HepG2 (cell line): ENCODE results near the gene PHYH. TPM values are rescaled to one million over a fixed set of nuclear protein-coding genes. Genes with fewer than 3 reads are reported as not detected.

Experiments
- EEA1 ChIP-seq: sonication (generic); formaldehyde crosslinking; IDR thresholded peaks from 2 replicates; pipeline ENCODE4 v1.5.1; 2020; ENCODE audit warnings: mild to moderate bottlenecking, missing genetic modification reagents, borderline replicate concordance
- JDP2 ChIP-seq: sonication (generic); formaldehyde crosslinking; IDR thresholded peaks from 2 replicates; pipeline ENCODE4 v1.8.1; 2022; ENCODE audit warnings: missing genetic modification reagents, borderline replicate concordance
- MAFF ChIP-seq: IDR thresholded peaks from 2 replicates; pipeline ENCODE4 v1.6.1; 2011; ENCODE audit warnings: low read depth, low read length, improper control_type of control experiment
- MAZ ChIP-seq, 2 experiments: sonication (generic) in 1 of 2; formaldehyde crosslinking in 1 of 2; IDR thresholded peaks; 2 replicates each; pipeline versions ENCODE4 v1.5.0 to v1.6.1; 2012 to 2020; ENCODE audit warnings: low read depth in 2 of 2, mild to moderate bottlenecking in 2 of 2, borderline replicate concordance in 1 of 2, improper control_type of control experiment in 1 of 2, low read length in 1 of 2, missing genetic modification reagents in 1 of 2, moderate library complexity in 1 of 2
- RBM22 ChIP-seq: fragments of 200-400 bp; formaldehyde crosslinking; optimal IDR thresholded peaks from 2 replicates; pipeline ENCODE3; 2017; ENCODE audit warnings: mild to moderate bottlenecking, low read length, moderate library complexity
- SIN3B ChIP-seq: fragments of 150-350 bp; IDR thresholded peaks from 2 replicates; pipeline ENCODE4 v1.6.1; 2014; ENCODE audit warnings: low read length
- TBX2 ChIP-seq: sonication (generic); formaldehyde crosslinking; IDR thresholded peaks from 2 replicates; pipeline ENCODE4 v1.5.0; 2020; ENCODE audit warnings: missing genetic modification reagents, mild to moderate bottlenecking, borderline replicate concordance
- ZFY ChIP-seq: sonication (generic); formaldehyde crosslinking; IDR thresholded peaks from 2 replicates; pipeline ENCODE4 v1.4.0; 2020; ENCODE audit warnings: missing genetic modification reagents
- ZNF180 ChIP-seq: sonication (generic); formaldehyde crosslinking; IDR thresholded peaks from 2 replicates; pipeline ENCODE4 v1.4.0; 2020; ENCODE audit warnings: low read depth, missing genetic modification reagents, borderline replicate concordance
- ZNF24 ChIP-seq: fragments of 450-650 bp; IDR thresholded peaks from 2 replicates; pipeline ENCODE4 v1.6.1; 2017; ENCODE audit warnings: antibody characterized with exemption, mild to moderate bottlenecking
- ZNF501 ChIP-seq: sonication (generic); formaldehyde crosslinking; IDR thresholded peaks from 2 replicates; pipeline ENCODE4 v1.5.1; 2020; ENCODE audit warnings: mild to moderate bottlenecking, moderate library complexity, missing genetic modification reagents
- ZNF616 ChIP-seq: sonication (generic); formaldehyde crosslinking; IDR thresholded peaks from 2 replicates; pipeline ENCODE4 v1.5.0; 2020; ENCODE audit warnings: low read depth, mild to moderate bottlenecking, missing genetic modification reagents
- ZNF737 ChIP-seq: sonication (generic); formaldehyde crosslinking; IDR thresholded peaks from 2 replicates; pipeline ENCODE4 v1.5.0; 2020; ENCODE audit warnings: missing genetic modification reagents, mild to moderate bottlenecking, borderline replicate concordance
- polyA plus RNA-seq, 8 experiments: library from polyadenylated mRNA; depleted of rRNA in 3 of 8; stranded (reverse) in 7 of 8; unstranded in 1 of 8; fragments of >200 nt; fragmentation: Illumina TruSeq in 4 of 8; extraction: Trizol in 4 of 8; gene quantifications; 2 replicates each; pipeline versions ENCODE4 v1.2.1 to v1.2.3, GENCODE V29; 2011 to 2016; ENCODE audit warnings: low read depth in 4 of 8, missing spikeins in 1 of 8, mixed read lengths in 1 of 8; ENCODE audit not compliant: insufficient read depth in 1 of 8
- total RNA-seq, 5 experiments: library from RNA; depleted of rRNA; stranded (reverse); fragments of >200 nt; fragmentation: Illumina TruSeq; extraction: Trizol; gene quantifications; 2 replicates each; pipeline ENCODE4 v1.2.3, GENCODE V29; 2016; ENCODE audit warnings: low read depth in 1 of 5
- TF ChIP-seq, protein P1 (sequence below): sonication (generic); formaldehyde crosslinking; IDR thresholded peaks from one replicate; pipeline ENCODE4 v1.5.1; 2020; ENCODE audit warnings: mild to moderate bottlenecking, missing genetic modification reagents; ENCODE audit errors: not compliant biosample characterization
- TF ChIP-seq, protein P2 (sequence below): sonication (generic); formaldehyde crosslinking; IDR thresholded peaks from 2 replicates; pipeline ENCODE4 v1.9.0; 2022; ENCODE audit warnings: missing genetic modification reagents, mild to moderate bottlenecking, borderline replicate concordance
- TF ChIP-seq, protein P3 (sequence below): sonication (generic); formaldehyde crosslinking; conservative IDR thresholded peaks from 2 replicates; pipeline ENCODE4 v1.8.1; 2023; ENCODE audit warnings: missing genetic modification reagents
- TF ChIP-seq, protein P4 (sequence below): sonication (generic); formaldehyde crosslinking; IDR thresholded peaks from 2 replicates; pipeline ENCODE4 v1.8.1; 2023; ENCODE audit warnings: mild to moderate bottlenecking, inconsistent platforms, moderate library complexity, missing genetic modification reagents, borderline replicate concordance

The PHYH gene
- total and polyA plus RNA-seq, 2 of the 13 experiments (the other 11 are each of a cell fraction or from before 2014, with no cell fraction given) = 27.2 to 34.5 TPM

DNA sequence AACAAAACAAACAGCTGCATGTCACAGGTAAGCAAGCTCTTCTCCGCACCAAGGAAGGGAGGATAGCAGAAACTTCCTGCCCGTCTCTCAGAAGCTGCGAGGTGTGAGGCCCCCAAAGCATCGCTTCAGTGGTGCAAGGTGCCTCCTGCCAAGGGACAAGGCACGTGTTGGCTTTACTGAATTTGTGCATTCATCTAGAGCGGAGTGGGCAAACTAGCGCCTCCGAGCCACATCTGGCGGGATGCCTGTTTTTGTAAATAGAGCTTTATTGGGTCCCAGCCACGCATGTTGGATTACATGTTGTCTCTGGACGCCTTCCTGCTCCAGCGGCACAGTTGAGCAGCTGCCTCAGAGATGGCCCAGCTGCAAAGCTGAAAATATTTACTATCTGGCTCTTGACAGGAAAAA is 27.7 kb downstream of the PHYH start (continued):
- TF ChIP-seq, protein P1, sequence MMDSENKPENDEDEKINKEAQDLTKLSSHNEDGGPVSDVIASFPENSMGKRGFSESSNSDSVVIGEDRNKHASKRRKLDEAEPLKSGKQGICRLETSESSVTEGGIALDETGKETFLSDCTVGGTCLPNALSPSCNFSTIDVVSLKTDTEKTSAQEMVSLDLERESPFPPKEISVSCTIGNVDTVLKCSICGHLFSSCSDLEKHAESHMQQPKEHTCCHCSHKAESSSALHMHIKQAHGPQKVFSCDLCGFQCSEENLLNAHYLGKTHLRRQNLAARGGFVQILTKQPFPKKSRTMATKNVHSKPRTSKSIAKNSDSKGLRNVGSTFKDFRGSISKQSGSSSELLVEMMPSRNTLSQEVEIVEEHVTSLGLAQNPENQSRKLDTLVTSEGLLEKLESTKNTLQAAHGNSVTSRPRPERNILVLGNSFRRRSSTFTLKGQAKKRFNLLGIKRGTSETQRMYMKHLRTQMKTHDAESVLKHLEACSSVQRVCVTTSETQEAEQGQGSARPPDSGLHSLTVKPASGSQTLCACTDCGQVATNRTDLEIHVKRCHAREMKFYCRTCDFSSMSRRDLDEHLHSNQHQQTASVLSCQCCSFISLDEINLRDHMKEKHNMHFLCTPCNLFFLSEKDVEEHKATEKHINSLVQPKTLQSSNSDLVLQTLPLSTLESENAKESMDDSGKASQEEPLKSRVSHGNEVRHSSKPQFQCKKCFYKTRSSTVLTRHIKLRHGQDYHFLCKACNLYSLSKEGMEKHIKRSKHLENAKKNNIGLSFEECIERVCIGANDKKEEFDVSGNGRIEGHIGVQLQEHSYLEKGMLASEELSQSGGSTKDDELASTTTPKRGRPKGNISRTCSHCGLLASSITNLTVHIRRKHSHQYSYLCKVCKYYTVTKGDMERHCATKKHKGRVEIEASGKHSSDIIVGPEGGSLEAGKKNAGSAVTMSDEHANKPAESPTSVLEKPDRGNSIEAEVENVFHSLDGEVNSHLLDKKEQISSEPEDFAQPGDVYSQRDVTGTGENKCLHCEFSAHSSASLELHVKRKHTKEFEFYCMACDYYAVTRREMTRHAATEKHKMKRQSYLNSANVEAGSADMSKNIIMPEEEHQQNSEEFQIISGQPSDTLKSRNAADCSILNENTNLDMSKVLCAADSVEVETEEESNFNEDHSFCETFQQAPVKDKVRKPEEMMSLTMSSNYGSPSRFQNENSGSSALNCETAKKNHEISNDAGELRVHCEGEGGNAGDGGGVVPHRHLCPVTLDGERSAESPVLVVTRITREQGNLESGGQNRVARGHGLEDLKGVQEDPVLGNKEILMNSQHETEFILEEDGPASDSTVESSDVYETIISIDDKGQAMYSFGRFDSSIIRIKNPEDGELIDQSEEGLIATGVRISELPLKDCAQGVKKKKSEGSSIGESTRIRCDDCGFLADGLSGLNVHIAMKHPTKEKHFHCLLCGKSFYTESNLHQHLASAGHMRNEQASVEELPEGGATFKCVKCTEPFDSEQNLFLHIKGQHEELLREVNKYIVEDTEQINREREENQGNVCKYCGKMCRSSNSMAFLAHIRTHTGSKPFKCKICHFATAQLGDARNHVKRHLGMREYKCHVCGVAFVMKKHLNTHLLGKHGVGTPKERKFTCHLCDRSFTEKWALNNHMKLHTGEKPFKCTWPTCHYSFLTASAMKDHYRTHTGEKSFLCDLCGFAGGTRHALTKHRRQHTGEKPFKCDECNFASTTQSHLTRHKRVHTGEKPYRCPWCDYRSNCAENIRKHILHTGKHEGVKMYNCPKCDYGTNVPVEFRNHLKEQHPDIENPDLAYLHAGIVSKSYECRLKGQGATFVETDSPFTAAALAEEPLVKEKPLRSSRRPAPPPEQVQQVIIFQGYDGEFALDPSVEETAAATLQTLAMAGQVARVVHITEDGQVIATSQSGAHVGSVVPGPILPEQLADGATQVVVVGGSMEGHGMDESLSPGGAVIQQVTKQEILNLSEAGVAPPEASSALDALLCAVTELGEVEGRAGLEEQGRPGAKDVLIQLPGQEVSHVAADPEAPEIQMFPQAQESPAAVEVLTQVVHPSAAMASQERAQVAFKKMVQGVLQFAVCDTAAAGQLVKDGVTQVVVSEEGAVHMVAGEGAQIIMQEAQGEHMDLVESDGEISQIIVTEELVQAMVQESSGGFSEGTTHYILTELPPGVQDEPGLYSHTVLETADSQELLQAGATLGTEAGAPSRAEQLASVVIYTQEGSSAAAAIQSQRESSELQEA (CRISPR knock-in tag) = no peak
- TF ChIP-seq ZFY (CRISPR knock-in tag) (no peak), ZNF180 (CRISPR knock-in tag) (no peak), TBX2 (peak; percentile 54), ZNF737 (CRISPR knock-in tag) (no peak), JDP2 (CRISPR knock-in tag) (no peak), MAFF (no peak), EEA1 (peak; percentile 65; the same call in 1 of the 2 replicates), RBM22 (no peak), SIN3B (no peak), MAZ (IDR thresholded peaks at IDR 0.05; ENCODE audit: borderline replicate concordance, low read depth, low read length) (no peak), MAZ (CRISPR knock-in tag; IDR thresholded peaks at IDR 0.05; ENCODE audit: low read depth) (0 out of 2 replicates have a peak, but pooled peaks have one; percentile 14), ZNF24 (no peak), ZNF616 (CRISPR knock-in tag) (0 out of 2 replicates have a peak, but pooled peaks have one; percentile 8), ZNF501 (CRISPR knock-in tag) (peak; percentile 42; the same call in 1 of the 2 replicates)
- TF ChIP-seq, protein P2, sequence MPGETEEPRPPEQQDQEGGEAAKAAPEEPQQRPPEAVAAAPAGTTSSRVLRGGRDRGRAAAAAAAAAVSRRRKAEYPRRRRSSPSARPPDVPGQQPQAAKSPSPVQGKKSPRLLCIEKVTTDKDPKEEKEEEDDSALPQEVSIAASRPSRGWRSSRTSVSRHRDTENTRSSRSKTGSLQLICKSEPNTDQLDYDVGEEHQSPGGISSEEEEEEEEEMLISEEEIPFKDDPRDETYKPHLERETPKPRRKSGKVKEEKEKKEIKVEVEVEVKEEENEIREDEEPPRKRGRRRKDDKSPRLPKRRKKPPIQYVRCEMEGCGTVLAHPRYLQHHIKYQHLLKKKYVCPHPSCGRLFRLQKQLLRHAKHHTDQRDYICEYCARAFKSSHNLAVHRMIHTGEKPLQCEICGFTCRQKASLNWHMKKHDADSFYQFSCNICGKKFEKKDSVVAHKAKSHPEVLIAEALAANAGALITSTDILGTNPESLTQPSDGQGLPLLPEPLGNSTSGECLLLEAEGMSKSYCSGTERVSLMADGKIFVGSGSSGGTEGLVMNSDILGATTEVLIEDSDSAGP (CRISPR knock-in tag) = peak; percentile 16; the same call in 1 of the 2 replicates
- TF ChIP-seq, protein P3, sequence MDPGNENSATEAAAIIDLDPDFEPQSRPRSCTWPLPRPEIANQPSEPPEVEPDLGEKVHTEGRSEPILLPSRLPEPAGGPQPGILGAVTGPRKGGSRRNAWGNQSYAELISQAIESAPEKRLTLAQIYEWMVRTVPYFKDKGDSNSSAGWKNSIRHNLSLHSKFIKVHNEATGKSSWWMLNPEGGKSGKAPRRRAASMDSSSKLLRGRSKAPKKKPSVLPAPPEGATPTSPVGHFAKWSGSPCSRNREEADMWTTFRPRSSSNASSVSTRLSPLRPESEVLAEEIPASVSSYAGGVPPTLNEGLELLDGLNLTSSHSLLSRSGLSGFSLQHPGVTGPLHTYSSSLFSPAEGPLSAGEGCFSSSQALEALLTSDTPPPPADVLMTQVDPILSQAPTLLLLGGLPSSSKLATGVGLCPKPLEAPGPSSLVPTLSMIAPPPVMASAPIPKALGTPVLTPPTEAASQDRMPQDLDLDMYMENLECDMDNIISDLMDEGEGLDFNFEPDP (CRISPR knock-in tag) = no peak
- TF ChIP-seq, protein P4, sequence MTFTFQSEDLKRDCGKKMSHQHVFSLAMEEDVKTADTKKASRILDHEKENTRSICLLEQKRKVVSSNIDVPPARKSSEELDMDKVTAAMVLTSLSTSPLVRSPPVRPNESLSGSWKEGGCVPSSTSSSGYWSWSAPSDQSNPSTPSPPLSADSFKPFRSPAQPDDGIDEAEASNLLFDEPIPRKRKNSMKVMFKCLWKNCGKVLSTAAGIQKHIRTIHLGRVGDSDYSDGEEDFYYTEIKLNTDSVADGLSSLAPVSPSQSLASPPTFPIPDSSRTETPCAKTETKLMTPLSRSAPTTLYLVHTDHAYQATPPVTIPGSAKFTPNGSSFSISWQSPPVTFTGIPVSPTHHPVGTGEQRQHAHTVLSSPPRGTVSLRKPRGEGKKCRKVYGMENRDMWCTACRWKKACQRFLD (CRISPR knock-in tag) = no peak
